Measurements from ENCODE around the gene HIPK4.

The HIPK4 gene

DNA sequence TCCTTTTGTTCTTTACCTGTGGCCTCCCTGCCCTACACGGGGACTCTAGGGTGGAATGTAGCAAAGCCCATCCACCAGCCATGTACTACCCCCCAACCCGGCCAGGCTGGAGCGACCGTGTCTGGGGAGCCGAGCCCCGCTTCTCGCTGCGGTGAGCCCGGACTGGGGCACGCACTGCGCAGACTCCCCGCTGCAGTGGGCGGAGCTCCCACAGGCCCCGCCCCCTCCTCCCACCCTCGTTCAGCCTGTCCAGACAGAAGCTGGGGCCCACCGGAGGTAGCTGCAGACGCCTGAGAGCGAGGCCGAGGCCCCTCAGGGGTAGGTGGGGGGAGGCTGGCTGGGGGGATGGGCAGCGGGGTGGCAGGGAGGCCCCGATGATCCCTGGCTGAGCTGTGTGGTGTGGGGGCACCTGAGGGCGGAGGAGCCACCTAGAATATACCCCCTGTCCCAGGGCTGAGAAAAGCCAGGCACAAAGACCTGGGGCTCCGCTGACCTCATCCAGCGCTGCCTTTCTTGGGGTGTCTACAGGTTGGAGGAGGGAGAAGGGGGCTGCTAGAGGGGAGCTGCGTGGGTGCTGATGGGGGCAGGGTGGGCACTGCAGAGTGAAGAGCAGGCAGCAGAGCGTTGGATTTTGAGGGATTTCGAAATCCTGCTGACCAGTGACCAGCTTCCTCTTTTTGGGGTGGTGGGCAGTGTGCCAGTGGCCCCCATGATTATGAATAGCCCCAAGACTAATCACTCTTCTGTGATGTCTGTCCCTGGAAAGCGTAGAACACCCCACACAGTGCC is 24.2 kb downstream of the HIPK4 start:
- peak; percentile 92 to 94 (median 93) for DNase-seq

DNA sequence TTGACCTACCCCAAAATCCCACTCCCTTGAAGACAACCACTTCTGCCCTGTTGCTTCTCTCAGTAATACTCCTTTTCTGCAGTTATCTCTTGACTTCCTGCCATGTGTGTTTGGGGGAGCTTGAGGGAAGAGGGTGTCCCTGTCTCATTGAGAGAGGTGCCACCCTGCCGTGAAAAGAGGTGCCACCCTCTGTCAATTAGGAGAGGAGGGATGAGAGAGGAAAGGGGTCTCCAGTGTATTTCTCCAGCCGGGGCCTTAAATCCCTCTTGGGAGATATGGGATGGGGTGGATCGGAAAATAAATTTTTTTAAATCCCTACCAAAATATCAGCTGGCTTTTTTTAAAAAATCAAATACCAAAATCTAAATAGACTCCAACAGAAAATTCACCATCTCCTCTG is 25.0 kb downstream of the HIPK4 start:
- no peak for DNase-seq

- peak; percentile 54 to 81 (median 71) for DNase-seq
Observed at GRCh38 chr19:40363069-40363468, 26.9 kb downstream of the HIPK4 start.

GRCh38 chr19:40362160-40362559 is 27.8 kb downstream of the HIPK4 start:
- DNase-seq = no peak

- DNase-seq = peak; percentile 88 to 97 (median 96)
Observed at GRCh38 chr19:40360708-40361241, 29.2 kb downstream of the HIPK4 start.

DNA sequence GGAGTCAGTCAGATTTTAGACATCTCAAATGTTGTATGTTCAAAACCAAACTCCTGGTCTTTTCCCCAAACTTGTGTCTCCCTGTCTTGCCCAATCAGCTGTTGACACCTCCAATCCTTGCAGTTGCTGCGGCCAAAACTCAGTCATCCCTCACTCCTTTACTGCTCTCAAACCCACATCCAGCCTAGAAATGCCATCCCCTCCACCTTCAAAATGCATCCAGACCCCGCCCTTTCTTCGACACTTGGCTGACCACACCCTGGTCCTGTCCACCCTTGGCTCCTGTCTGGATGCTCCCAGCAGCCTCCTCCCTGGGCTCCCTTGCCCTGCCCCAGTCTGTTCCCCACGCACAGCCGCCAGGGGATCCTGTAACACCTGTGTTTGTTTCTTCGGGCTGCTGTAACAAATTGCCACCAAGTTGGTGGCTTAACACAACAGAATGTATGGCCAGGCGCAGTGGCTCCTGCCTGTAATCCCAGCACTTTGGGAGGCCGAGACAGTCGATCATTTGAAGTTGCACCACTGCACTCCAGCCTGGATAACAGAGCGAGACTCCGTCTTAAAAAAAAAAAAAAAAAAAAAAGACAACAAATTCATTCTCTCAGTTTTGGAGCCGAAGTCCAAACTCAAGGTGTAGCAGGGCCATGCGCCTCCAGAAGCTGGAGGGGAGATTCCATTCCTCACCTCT is 29.8 kb downstream of the HIPK4 start:
- no peak for DNase-seq

- DNase-seq = peak; percentile 86 to 90 (median 87)
Observed at GRCh38 chr19:40358773-40359172, 31.2 kb downstream of the HIPK4 start.

- DNase-seq = peak in 2 of 3 donors; percentile 28 to 29
Observed at GRCh38 chr19:40357640-40358039, 32.3 kb downstream of the HIPK4 start.

- DNase-seq = no peak
Observed at GRCh38 chr19:40356681-40357595, 33.0 kb downstream of the HIPK4 start.

- DNase-seq = no peak
Observed at GRCh38 chr19:40355975-40356680, 33.9 kb downstream of the HIPK4 start.

DNA sequence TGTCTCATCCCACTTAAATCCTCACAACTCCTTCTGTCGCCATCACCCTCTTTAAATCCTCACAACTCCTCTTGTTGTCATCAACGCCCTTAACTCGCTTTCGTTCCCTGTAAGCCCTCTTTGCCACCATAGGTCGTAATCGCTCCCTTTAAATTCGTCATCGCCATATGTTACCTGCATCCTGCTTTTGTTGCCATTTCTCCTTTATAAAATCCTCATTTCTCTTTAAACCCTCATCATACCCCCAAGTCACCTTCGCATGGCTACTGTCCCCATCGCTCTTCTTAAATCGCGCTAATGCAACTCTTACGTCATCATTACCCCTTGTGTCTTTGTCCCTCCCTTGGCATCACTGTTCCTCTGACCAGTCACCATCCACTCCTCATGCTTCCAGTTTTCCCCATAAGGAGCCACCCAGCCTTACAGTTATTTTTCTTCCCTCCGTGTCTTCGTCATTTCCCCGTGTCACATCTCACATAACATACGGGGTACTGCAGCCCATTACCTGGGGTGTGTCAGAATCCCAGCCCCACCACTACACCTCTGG is 40.9 kb downstream of the HIPK4 start:
- DNase-seq = peak; percentile 67 to 78 (median 72)

- peak; percentile 100 for DNase-seq
Observed at GRCh38 chr19:40348125-40348913, 41.7 kb downstream of the HIPK4 start, which contains the start of the genes C19orf47 and PLD3. TSS of gene C19orf47 (minus strand) at chr19:40348397. CDS start at chr19:40341857, 6,540 bp downstream. TSS of gene PLD3 (plus strand) at chr19:40348695. CDS start at chr19:40366484, 17,789 bp downstream.

GRCh38 chr19:40344422-40344821 is 45.6 kb downstream of the HIPK4 start:
- no peak for DNase-seq

DNA sequence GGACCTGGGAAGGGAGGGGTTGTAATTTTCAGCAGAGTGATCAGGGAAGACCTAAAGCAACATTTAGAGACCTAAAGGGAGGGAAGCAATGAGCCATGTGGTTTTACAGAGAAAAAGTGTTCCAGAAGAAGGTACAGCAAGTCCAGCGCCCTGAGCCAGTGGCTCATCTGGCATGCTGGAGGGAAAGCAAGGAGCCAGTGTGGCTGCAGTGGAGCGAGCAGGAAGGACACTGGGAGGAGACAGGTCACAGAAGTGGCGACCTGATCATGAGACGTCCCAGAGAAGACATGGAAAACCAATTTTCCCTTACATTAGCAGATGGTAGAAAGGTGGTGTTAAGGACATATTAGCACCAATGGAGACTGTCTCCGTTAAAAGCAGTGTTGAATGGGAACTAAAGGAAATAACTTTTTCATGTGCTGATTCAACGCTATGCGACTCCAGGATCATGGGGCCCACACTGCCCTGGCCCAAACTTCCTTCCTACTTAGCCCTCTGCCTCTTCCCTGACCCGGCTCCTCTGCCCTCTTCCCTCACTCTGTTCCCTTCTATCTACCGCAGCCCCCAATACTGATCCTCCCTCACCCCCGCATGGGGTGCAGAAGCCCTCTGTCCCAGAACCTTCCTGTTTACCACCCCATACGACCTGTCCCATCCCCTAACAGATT is 47.2 kb downstream of the HIPK4 start:
- peak in 1 of 3 donors; percentile 18 for DNase-seq

GRCh38 chr19:40341601-40342482 is 48.1 kb downstream of the HIPK4 start:
- no peak for DNase-seq

- DNase-seq = peak in 1 of 3 donors; percentile 11
Observed at GRCh38 chr19:40339018-40339728, 50.8 kb downstream of the HIPK4 start.

DNA sequence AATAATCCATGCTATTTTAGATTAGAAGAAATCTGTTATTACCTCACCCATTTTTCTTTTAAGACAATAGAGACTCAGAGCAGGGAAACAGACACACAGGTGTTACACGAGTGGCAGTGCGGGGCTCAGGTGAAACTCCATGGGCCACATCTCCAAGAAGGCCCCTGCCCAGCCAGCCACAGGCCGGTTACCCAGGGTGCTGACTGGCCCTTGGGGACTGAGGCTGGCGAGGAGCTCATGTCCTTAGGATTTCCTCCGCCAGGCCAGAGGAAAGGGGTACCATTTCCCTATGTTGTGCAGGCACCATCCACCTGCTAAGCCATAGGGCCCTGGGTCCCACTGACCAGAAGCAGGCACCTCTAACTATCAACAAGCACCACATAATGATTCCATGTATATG is 52.4 kb downstream of the HIPK4 start:
- no peak for DNase-seq

- no peak for DNase-seq
Observed at GRCh38 chr19:40337107-40337506, 52.9 kb downstream of the HIPK4 start.

GRCh38 chr19:40336601-40336900 is 53.4 kb downstream of the HIPK4 start:
- no peak for DNase-seq

All from suppressor macrophage treated with lipopolysaccharide for 1 hour (primary cell).